IPS-NIHi11 (cell line): Measurements from ENCODE around the gene NTPCR.
"Not testable (repeated sequence)": the region's sequence is repeated elsewhere in the genome, so short reads cannot be mapped to it uniquely, and the experiment has no call there.

Experiments
- DNase-seq: peaks from one replicate; pipeline ENCODE4 v3.0.0; 2012; ENCODE audit warnings: mixed read lengths, low spot score

The NTPCR gene, protein sequence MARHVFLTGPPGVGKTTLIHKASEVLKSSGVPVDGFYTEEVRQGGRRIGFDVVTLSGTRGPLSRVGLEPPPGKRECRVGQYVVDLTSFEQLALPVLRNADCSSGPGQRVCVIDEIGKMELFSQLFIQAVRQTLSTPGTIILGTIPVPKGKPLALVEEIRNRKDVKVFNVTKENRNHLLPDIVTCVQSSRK

DNA sequence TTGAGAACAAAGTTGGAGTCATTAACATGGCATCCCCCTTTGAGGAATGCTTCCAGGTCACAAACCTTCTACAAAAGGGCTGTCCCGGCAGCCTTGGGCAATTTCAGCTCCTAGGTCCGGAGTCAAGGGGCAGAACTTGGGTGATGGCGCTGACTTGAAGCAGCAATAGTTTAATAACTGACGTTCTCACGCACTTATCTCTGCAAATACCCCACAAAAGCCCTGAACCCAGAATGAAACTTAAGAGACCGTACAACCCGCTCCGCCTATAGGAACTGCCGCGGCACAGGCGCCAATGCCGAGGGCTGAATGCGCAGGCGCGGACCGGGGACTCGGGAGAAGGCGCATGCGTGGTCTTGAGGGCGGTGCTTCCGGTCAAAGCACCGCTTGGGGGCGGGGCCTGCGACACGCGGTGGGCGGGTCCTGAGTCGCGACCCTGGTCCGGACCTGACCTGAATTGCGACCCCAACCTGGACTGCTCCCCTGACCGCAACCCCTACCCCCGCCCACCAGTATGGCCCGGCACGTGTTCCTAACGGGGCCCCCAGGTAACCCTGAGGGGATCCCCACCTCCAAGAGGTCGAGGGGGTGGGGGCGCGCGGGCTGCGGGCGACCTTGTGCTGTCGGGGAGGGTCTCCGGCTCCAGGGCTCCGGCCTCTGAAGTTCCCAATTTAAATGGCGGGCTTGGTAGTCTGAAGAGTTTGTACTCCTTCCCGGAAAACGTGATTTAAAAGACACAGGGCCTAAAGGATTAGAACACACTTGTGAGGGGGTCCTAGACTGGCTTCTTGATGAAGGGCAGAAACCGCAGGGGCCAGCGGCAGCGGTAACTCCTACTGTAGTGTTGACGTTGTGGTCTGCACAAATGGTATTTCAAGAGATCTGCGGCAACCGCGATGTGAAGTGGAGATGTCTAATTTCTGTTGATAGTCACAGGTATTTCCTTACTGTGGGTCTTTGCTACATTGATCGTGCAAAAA, at the start of gene NTPCR:
TSS of gene NTPCR (plus strand) at position 415 of the 980 bp plus-strand sequence. CDS start at position 515, 100 bp downstream.
- DNase-seq, result peak; percentile 99

- DNase-seq, result no peak
Observed at GRCh38 chr1:232900818-232901217, 49.6 kb upstream of the NTPCR start.

GRCh38 chr1:232901255-232901654, 49.2 kb upstream of the NTPCR start:
- no peak for DNase-seq

DNA sequence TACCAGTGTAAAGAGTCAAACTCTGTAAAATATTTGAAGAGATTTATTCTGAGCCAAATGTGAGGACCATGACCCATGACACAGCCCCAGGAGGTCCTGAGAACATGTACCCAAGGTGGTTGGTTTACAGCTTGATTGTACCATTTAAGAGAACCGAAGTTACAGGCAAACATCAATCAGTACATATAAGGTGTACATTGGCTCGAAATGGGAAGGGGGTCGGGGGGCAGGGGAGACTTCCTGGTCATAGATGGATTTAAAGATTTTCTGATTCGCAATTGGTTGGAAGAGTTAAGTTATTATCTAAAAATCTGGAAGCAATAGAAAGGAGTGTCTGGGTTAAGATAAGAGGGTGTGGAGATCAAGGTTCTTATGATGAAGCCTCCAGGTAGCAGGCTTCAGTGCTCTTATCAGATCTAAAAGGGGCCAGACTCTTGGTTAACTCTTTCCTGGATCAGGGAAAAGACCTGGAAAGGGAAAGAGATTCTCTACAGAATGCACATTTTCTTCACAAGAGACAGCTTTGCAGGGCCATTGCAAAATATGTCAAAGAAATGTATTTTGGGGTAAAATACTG, 47.5 kb upstream of the NTPCR start:
- no peak for DNase-seq

DNA sequence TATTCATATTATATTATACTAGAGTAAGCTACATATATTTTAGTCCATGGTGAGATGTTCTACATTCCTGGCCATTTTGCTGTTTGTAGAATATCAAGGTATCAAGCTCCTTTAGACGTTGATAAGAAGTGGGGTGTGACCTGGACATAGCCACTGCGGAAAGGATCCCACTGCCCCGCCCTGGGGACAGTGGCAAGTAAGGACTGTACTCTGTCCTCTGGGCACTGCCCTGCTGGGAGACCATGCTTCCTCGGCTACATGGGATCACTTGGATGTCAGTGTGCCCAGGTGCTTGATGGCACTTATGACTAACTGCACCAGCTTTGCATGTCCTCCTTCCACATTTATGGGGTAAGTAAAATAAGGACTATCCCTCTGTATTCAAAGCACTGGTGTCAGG, 46.3 kb upstream of the NTPCR start:
- DNase-seq, result no peak

- DNase-seq, result no peak
Observed at GRCh38 chr1:232904566-232904965, 45.8 kb upstream of the NTPCR start.

DNA sequence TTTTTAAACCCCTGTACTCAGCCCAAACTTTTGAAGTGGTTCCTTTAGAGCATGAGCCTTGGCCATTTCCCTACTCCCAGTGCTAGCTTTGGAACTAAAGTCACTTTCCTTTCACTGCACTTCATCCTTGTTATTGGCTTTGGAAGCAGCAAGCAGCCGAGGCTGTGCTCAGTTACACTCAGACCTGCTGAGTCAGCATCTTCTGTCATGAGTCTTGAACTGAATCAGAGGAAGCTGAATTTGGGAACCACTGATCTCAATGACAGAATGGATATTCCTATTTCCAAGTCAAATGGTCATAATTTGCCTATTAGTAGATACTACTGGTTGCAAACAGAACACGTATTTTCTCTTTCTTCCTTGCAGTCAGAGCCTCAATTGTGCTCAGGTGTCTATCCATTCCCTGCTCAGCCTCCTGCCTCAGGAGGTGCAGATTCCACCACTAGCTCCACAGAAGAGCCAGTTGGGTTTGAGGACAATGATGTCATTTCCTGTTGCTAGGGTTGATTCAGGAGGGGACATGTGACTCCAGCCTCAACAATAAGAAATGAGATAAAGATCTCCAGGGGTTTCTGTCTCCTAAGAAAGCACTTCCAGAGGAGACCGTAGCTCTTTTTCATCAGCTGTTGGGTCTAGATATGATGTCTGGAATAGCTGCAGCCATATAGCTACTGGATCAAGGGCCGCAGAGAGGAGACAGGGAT, 44.9 kb upstream of the NTPCR start:
- DNase-seq, result no peak

GRCh38 chr1:232906441-232906840, 44.0 kb upstream of the NTPCR start:
- no peak for DNase-seq

GRCh38 chr1:232908831-232909230, 41.6 kb upstream of the NTPCR start:
- no peak for DNase-seq

GRCh38 chr1:232909752-232910151, 40.7 kb upstream of the NTPCR start:
- DNase-seq, result no peak

GRCh38 chr1:232911027-232911599, 39.3 kb upstream of the NTPCR start:
- peak; percentile 25 for DNase-seq

GRCh38 chr1:232912845-232913580, 37.4 kb upstream of the NTPCR start:
- DNase-seq, result no peak

DNA sequence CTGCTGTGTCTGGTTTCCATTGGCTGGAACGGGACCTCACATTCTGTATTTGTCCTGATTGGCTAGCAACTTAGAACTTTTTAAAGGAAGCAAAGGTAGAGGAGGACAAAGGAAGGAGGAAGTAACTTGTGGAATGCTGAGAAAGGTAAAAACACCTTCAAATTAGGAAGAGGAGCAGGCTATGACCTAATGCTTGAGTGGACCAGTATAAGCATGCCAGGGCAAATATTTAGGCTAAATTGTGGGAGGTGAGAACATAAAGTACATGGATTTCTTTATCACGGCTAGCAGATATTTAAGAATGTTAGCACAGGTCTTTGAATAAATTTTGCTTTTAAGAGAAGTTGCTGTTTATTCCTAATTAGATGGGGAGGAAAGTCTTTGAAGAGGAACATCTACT, 36.1 kb upstream of the NTPCR start:
- not testable (repeated sequence) for DNase-seq

GRCh38 chr1:232915212-232915611, 35.2 kb upstream of the NTPCR start:
- no peak for DNase-seq

- DNase-seq, result no peak
Observed at GRCh38 chr1:232917053-232917452, 33.4 kb upstream of the NTPCR start.

DNA sequence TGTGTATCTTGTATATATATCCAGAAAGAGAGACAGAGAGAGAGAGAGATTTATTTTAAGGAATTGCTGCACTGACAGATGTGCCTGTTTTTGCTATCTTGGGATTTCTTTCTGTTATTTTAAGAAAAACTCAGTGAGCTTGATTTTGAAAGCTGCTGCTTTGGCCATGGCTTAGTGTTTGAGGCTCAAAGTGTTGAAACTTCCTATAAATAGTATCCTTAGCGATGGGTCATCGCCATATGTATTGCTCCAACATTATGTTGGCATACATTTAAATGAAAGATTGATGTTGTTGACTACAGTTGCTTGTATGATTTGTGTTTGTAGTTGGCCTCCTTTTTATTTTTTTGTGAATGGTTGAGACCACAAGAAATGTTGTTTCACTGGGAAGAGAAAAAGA, 29.0 kb upstream of the NTPCR start:
- no peak for DNase-seq

DNA sequence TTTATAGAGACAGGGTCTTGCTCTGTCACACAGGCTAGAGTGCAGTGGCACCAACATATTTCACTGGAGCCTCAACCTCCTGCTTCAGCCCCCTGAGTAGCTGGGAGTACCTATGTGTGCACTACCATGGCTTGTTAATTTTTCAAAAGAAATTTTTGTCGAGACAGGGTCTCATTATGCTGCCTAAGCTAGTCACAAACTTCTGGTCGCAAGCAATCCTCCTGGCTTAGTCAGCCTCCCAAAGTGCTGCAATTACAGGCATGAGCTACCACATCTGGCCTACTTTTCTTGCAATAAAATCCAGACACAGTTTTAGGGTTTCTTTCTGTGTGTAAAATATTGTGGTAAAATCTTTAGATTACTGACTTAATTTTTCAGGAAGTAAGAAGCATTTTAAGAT, 27.9 kb upstream of the NTPCR start:
- DNase-seq, result no peak

GRCh38 chr1:232923739-232924386, 26.5 kb upstream of the NTPCR start:
- DNase-seq, result no peak

DNA sequence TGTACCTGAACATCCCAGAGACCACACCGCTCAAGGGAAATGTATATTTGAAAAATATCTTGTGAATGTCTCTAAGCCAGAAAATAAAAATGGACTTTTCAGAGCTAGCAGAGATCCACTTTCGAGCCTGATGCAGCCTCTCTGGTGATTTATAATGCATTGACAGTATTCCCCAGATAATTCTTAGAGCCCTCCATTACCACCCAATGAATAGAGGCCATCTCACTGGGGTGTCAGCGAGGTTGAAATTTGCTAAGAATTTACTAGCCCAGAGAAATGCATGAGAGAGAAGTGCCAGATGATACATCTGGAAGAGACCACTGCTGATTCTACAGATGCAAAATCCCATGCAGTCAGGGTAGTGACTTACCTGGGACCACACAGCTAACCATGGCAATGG, 25.5 kb upstream of the NTPCR start:
- no peak for DNase-seq

DNA sequence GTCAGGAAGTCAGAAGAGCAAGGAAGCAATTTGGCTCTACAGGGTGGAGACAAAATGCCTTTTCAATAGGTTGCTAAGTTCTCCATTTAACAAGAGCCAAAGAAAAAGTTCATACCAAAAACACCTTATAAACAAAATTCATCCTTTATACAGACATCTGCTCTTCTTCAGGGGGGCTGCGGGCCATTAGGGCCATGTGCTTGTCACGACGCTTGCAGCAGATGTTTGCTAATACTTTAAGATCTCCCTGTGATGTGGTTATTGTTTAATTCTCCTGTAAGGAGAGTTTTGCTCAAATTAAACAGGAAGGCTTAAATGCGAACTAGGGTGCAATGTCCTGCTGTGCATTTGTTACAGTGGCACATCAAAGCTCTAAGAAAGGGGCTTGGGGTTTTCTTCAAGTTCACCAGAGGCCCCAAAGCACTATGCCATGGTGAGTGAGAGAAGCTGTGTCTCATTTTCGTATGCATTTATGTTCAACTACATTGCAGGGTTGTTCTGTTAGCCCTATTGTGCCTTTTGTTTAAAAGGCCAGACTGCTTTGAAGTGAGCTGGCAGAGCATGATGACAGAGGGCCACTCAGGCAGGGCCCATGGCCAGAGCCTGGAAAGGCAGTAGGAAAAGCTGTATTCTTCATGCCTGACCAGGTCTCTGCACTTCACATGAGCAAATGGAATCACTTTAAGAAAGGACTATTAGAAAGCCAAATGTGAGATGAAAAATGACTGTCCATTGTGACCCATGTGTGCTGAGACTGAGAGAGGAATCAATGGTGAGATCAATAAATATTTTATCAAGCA, 24.8 kb upstream of the NTPCR start:
- DNase-seq, result no peak
